Iris pigment epithelial cell (primary cell): Measurements from ENCODE around the gene GRID1.
"Not testable (repeated sequence)": the region's sequence is repeated elsewhere in the genome, so short reads cannot be mapped to it uniquely, and the experiment has no call there.

ENCODE experiments used
- DNase-seq: peaks from one replicate; pipeline ENCODE4 v3.0.0-alpha.2; 2011; ENCODE audit warnings: low read depth

GRID1 gene

DNA sequence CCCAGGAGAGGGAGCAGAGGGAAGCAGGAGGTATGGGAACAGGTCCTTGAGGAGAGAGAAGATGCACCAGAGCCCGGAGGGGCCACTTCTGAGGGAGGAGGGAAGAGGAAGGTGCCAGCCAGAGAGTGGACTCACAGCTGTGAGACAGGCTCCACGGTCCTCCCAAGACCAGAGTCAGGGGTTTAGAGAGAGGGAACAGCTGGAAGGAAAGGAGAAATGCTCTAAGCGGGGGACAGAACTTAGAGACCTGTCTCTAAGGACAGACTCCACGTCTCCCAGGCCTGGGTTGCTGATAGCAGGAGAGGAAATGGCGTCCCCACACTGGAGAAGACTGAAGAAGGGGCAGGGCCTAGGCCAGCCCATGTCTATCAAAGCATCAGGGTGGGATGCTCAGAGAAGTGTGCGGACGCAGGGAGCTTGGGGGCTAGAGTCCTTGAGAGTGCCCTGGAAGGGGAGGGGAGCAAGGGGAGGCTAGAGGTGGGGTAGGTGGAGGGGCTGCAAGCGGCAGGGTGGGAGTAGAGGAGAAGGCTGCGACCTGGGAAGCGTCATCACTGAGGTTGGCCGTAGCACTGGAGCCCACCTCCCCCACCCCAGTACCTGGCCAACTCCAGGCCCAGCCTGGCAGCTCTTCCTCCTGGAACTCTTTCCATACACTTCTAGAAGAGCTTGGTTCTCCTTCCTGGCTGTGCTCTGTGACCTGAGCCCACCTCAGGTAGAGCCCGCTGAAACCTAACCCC is 25.6 kb upstream of the GRID1 start:
- no peak for DNase-seq

DNA sequence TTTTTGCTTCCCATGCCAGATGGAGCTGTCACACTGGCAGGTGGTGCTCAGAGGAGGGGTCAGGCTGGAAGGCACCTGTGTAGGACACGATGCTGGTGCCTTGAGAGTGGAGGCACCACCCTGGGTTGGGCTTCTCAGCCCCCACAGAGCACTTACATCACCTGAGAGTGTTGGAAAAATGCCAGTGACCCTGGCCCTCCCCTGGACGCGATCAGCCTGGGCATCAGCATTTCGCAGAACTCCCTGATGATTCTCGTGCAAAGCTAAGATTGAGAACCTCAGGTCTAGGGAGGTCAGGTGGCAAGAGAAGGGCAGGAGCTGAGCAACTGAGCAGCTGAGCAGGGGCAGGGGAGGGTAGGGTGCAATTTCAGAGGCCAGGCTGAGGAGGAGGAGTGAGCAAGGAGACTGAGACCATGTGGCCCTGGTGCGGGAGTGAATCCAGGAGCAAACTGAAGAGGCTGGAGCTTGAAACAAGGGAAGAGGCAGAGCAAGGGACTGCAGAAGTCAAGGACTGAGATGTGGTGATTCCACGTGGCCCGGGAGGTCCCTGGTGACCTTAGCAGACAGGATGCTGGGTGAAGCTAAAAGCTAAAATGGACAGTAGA is 24.7 kb upstream of the GRID1 start:
- DNase-seq = no peak

DNA sequence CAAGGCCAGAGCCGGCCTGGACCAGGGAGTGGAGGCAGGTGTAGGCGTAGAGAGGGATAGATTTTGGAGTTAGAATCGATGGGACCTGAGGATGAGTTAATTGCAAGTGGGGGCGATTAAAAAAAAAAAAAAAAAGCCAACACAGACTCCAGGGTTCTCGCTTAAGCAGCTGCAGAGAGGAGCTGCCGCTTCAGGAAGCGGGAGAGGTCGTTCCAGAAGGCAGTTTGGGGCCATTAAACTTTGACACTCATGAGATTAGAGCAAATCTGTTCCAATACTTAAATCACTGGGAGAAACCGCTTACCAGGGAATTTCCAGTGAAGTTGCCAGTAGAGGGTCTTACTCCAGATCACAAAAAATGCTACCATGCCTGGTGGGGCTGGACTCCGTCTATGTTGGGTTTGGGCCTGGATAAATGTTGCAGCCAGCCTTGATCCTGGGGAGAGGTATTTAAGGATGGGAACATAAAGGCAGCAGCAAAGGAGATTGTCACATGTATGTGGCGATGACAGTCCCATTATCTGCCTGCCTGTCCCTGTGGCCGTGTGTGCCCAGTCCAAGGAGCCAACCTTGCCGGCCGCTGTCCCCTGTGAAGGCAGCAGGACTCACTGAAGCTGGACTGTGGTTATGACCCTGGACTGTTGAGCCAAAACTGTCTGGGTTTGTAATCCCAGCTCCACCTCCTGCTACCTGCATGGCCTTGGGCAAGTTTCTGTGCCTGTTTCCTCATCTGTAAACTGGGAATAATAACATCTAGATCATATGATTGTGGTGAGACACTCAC is 23.9 kb upstream of the GRID1 start:
- DNase-seq = no peak

DNA sequence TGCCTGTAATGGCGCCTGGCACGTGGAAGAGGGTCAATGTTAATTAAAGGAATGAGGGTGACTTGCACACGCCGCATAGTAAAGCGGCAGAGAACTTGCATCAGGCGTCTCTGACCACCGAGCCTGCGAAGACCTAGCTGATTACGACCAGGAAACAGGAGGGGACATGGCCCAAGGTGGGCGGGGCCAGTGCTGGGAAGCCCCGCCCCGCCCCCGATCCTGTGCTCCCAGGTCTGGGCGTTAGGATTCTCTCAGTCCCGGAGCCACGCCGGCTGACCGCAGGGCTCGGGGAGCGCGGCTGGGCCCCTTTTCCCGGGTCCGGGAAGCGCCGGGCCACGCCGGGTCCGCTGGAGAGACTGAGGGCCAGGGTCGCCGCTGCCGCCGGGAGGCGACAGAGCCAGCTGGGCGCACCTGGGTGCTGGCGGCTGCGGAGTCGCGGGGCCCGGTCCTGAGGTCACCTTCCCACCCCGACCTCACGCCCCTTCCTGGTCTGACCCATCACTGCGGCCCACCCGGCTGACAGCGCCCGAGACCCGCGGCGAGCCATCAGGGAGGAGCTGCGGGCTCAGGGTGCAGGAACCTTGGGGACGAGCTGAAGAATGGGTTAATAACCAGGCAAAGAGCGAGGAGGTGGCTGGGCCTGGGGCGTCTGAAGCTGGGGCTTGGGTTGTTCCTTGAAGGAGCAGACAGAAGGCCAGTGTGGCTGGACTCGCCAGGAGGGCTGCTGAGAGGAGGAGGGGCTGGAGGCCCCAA is 23.0 kb upstream of the GRID1 start:
- peak; percentile 26 for DNase-seq

DNA sequence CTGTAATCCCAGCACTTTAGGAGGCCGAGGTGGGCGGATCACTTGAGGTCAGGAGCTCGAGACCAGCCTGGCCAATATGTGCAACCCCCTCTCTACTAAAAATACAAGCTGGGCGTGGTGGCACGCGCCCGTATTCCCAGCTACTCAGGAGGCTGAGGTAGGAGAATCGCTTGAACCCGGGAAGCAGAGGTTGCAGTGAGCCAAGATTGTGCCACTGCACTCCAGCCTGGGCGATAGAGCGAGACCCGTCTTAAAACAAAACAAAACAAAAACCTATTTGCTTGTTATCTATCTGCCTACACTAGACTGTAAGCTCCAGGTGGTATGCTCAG is 22.5 kb upstream of the GRID1 start:
- DNase-seq = not testable (repeated sequence)

DNA sequence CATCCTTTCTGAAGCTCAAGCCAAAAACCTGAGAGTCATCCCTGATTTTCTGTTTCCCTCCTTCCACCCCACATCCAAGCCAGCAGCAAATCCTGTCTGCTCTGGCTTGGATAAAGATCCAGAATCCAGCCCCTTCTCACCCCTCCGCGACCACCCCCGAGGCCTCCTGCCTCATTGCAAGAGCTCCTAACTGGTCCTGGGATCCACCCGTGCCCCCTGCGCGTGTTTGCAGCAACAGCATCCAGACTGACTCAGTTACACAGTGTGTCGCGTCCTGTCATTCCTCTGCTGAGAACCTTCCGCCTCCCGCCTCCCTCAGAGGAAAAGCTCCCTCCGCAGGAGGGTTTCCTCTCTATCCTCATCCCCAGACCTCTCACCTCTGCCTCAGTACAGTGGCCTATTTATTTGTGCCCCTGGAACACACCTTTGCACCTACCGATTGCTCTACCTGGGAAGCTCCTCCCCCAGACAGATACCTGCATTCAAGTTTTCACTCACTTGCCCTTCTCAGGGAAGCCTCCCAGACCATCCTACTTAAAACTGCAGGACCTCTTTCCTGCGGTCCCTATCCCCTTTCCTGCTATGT is 21.6 kb upstream of the GRID1 start:
- no peak for DNase-seq

DNA sequence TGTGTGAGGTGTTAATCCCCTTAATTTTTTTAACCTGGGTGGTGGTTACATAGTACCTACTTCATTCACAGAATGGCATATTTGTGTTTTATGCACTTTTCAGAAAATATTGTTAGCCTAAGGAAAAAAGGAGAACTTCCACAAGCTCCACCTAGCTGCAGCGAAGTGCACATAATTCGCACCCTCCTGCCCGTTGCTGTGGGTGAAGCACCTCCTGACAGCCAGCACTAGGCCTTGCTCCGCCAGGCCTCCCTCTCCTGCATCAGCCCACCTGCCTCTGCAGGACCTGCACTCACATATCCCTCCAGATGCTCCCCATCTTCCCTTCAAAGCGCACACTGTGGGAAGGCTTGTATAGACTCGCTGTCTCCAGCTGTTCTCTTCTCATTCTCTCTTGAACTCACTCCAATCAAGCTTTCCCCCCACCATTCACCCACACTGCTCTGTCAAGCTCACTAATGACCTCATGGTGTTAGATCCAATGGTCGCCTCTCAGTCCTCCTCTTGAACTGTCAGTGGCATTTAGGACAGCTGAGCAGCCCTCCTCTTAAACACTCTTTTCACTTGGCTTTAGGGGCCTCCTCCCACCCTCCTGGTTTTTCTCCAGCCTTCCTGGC is 20.7 kb upstream of the GRID1 start:
- DNase-seq = no peak

DNA sequence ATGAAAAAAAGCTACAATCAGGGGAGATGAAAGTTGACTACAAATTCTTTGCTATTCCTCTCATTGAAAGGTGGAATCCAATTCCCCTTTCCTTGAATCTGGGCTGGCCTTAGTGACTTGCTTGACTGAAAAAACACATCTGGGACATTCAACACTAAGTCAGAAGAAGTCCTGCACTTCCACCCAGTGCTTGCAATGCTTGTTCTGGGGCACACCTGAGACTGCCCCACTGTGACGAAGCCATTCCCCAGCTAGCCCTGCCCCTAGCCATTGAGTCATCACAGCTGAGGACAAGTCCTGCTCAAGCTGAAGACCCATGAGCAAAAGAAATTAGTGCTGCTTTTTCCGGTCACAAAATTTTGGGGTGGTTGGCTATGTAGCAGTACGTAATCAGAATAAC is 19.2 kb upstream of the GRID1 start:
- no peak for DNase-seq

DNA sequence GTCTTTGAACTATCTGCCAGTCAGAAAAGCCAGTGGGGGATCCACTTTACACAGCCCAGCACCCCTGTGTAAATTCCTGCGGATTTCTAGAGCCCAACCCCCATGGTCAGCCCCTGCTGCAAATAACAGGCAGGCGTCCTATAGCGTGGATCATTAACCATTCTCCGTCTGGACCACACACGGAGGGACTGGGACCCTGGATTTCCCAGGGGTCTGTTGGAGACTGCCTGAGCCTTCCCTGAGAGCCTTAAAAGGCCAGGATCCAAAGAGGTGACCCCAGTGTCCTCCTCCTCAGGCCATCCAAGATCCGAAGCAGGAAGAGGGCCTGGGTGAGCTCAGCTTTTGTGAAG is 11.2 kb upstream of the GRID1 start:
- no peak for DNase-seq

DNA sequence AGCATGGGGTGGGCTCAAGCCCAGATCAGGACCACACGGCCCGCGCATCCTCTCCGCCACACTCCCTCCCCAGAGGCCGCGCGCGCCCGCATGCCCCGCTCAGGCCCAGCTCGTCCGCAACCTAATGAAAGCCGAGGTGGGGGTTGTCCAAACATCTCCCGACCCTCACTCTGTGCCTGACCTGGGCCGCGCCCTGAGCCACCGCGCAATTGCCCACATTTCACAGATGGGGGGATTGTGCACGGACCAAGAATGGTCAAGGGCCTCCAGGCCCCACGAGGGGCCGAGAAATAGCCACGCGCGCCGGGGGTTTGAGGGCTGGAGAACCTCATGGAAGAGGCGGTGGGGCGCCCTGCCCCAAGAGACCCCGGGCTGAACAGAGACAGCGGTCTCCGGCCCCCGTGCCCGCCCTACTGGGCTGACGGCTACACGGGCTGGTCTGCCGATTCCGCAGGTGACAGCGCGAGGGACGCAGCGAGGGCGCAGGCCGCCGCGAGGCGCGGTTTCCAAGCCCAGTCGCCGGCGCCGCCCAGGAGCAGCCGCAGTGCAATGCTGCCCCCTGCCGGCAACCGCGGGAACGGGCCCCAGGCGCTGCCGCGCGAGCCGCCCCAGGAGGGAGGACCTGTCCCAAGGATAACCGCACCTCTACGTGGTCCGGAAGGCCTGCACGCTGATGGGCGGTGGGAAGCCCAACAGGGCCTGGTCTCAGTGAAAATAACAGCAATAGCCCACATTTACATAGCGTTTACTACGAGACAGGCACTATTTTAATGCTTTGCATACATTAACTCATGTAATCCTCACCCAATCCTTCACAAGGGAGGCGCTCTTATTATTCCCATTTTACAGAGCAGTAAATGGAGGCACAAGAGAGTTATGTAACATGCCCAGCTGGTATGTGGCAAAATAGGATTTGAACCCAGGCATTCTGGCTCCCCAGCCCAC is 10.5 kb upstream of the GRID1 start:
- DNase-seq = peak; percentile 44

DNA sequence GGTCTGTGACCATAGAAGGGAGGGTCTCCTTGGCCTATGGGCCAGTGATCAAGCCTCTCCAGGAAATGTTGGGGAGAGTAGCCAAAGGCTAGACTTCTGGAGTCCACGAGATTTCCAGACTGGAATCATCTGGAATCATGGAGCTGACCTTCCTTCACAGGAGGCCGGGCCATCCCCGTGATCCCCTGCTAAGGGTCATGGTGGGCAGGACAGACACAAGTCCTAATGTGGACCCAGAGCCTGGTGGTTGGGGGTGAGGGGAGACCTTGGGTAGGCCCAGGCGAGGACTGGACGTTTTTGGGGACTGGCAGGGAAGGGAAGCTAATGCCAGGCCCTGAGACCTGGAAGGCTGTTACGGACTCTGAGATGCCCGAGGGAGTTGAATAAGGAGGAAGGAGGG is 9.8 kb upstream of the GRID1 start:
- DNase-seq = no peak

DNA sequence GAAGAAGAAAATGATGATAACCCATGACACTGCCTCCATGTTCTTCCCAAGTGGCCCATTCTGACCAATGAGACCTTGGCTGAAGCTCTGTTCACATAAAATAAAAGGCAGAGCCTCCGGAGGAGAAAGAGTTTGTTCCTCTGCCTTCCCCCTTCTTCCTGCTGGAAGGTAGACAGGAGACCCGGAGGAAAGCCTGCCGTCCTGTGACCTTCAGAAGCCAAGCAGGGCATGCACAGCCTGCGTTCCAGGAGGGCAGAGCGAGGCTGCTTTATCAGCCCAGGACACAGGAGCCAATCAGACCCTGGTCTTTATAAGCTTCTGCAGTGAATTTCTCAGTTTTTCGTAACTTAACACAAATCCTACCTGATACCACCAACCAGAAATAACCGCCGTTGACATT is 8.6 kb upstream of the GRID1 start:
- DNase-seq = no peak

DNA sequence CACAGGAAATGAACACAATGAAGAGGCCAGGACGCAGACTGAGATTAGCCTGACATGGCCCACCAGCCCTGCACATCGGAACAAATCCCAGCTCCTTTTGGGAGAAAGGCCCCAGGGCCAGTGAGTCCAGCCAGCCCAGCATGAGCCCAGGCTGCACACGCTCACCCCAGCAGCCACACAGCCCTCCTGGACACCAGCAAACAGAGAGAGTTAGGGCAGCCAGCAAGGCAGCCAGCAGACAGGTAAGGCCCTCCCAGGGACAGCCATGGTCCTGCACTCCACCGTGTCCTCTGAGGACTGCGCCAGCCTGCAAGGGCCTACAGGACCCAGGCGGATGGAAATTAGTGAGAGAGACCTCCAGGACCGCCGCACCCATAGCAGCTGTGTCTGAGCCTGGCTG is 8.1 kb upstream of the GRID1 start:
- DNase-seq = no peak

DNA sequence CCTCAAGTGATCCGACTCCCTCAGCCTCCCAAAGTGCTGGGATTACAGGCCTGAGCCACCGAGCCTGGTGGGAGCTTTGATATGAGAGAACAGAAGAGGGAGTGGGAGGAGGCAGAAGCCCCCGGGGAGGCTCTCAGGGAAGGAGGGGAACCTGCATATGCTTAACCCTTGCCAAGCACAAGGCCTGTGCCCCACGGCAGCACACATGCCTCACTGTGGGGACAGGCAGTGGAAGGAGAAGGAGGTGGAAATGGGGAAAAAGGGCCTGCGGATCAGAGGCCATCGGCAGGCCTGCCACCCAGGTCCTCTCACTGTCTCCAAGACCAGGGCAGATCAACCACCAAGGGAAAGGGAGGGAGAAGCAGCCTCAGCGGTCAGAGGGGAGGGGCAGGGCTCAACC is 7.2 kb upstream of the GRID1 start:
- no peak for DNase-seq

DNA sequence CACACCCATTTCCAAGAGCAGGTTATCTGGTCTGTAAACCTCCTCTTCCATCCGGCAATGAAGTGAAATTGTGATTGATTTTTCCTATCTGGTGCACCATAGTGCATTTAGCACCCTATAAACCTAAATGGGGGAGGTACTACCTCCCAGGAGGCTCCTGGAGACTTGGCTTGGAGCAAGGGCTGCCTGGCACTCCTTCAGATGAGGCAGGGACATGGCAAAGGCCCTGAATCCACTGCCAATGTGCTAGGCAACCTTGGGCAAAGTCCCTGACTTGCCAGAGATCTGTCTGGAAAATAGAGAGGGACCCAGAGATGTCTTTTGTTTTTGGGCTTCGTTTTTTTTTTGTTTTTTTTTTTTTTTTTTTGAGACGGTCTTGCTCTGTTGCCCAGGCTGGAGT is 6.7 kb upstream of the GRID1 start:
- no peak for DNase-seq

DNA sequence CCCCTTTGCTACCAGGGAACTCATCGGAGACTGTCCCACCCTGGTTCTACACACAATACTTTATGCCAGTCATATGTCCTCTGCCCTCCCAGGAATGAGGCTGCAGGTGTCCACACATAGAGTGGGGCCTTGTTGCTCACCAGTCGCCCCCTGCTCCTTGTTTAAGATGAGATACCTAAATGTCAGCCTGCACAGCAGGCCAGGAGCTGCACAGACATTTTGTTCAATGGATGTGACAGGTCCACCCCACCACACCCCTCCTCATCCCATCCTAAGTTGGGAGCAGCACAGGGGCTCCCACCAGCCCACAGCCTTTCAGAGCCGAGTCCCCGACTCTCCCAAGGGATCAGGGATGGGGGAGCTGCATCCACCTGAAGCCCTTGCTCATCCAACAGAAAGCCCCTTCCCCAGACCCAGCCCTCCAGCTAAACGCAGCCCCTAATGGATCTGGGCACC is 6.2 kb upstream of the GRID1 start:
- DNase-seq = no peak

DNA sequence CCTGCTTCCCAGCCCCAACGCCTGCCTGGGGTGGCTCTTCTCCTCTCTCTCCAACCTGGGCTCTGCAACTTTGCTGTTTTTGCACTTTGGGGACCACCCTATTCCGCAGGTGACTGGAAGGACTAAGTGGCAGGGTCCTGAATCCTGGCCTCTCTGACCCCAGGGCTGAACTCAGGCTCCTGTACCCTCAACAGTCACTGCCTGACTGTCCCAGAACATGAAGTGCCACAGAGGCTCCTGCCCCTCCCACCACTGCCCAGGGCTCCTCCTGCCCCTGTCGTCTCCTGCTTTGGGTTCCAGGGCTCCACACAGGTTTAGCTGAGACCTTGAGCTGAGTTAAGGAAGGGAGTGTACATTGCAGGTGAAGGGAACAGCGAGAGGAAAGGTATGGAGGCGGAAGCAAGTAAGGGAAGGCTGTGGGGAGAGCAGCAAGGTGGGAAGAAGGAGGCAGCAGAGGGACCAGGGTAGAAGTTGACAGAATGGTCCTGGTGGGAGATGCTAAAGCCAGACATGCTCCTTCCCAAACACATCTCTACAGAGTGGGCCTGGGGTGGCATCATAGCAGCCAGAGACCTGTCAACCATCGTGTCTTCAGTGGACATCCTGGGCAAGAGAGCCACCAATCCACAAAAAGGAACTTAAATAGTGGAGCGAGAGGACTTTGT is 5.7 kb upstream of the GRID1 start:
- no peak for DNase-seq

DNA sequence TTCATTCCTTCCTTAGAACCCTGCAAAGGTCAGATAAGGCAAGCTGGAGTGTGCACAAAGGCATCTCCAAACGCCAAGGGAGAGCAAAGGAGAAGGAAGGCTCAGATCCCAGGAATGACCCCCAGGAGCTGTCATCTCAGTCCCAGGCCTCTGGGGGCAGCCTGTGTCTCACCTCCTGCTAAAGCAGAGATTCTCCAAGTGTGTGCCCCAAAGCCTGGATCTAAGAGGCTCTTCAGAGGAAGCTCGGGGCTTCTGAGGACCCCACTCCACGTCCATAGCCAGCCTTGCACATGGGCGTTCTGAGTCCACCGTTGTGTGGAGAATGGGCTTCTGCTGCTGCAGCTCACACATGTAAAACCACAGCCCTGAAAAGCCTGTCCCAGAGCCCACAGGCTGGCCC is 5.1 kb upstream of the GRID1 start:
- no peak for DNase-seq

DNA sequence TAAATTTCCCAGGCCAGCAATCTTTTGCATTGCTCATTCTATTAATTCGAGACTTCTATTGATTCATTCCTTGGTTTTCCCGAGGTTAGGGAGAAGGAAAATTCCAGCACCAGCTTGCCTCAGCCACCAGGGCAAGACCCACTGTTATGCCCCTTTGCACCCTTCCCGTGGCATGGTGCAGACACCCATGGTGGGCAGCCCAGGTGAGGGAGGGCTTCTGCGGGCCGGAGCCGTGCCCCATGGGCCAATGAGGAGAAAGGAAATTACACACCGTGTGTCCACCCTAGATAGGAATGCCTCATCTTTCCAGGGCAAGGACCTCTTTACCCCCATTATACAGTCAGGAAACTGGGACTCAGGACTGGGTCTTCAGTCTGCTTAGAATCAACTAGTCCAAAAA is 4.5 kb upstream of the GRID1 start:
- no peak for DNase-seq

DNA sequence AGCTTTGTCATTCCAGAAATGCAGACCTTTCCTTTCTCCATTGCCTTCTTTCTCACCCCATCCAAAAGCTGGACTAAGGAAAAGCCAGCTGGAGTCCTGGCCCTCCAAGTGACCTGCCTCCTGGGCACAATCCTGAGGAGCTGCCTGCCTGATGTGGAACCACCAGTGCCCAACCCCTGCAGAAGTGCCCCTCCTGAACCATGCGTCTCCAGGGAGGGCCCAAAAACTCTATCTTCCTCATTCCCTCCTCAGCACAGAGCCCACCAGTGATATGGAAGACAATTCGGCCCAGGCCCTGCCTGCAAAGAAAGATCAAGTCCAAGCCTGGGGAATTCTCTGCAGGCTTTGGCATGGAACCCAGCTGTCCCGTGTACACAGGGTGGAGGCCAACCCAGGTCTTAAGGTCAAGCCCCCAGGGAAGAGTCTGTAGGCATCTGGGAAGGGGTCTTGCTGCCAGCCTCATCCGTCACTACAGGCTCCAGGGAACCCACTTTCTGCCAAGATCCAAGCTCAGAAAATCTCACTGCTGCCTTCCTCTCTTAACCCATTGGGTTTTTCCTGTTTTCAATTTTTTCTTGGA is 3.5 kb upstream of the GRID1 start:
- DNase-seq = no peak
